ENCODE data around the gene C3orf49. TPM values are rescaled to one million over a fixed set of nuclear protein-coding genes. Genes with fewer than 3 reads are reported as not detected.

Gene C3orf49
- total RNA-seq, 3 donors from 2014 or later, result not detected

GRCh38 chr3:63875510-63875909, 56.4 kb downstream of the C3orf49 start:
- Histone ChIP-seq H3K9me3 (no peaks in the 10 kb centered on the region), H3K4me3 (no peak overlapping the region), H3K36me3 (ENCODE audit: low read depth) (no peaks in the 10 kb centered on the region), H3K4me1 (ENCODE audit: low read depth) (peaks cover 8% of the 10 kb centered on the region)
- TF ChIP-seq CTCF (IDR thresholded peaks at IDR 0.05), result no peak
- ATAC-seq (no peak), DNase-seq (no peak)
- intact Hi-C loops (cut with DNase I, micrococcal nuclease), result no loop called here

- TF ChIP-seq CTCF (IDR thresholded peaks at IDR 0.05), result no peak
- no peak overlapping the region for H3K4me3 ChIP-seq
- no peaks in the 10 kb centered on the region for H3K36me3 ChIP-seq (ENCODE audit: low read depth)
- intact Hi-C loops (cut with DNase I, micrococcal nuclease), result no loop called here
- DNase-seq (no peak), ATAC-seq (no peak)
- H3K4me1 ChIP-seq (ENCODE audit: low read depth), result peaks cover 12% of the 10 kb centered on the region
- H3K9me3 ChIP-seq, result no peaks in the 10 kb centered on the region
These were observed 57.2 kb downstream of the C3orf49 start for GRCh38 chr3:63876260-63876659.

- no peaks in the 10 kb centered on the region for H3K36me3 ChIP-seq (ENCODE audit: low read depth)
- DNase-seq (no peak), ATAC-seq (no peak)
- intact Hi-C loops (cut with DNase I, micrococcal nuclease), result no loop called here
- H3K4me1 ChIP-seq (ENCODE audit: low read depth), result peaks cover 12% of the 10 kb centered on the region
- H3K9me3 ChIP-seq, result no peaks in the 10 kb centered on the region
- H3K4me3 ChIP-seq, result no peak overlapping the region
- no peak for TF ChIP-seq CTCF (IDR thresholded peaks at IDR 0.05)
These were observed 58.8 kb downstream of the C3orf49 start for GRCh38 chr3:63877737-63878393.

- DNase-seq (no peak), ATAC-seq (no peak)
These were observed 59.4 kb downstream of the C3orf49 start for GRCh38 chr3:63878394-63879060.

GRCh38 chr3:63880653-63881052, 61.6 kb downstream of the C3orf49 start:
- peak; percentile 70 for ATAC-seq
- peak in 1 of 3 donors; percentile 20 for DNase-seq
- TF ChIP-seq CTCF (IDR thresholded peaks at IDR 0.05), result no peak
- no peaks in the 10 kb centered on the region for H3K36me3 ChIP-seq (ENCODE audit: low read depth)
- intact Hi-C loops (cut with DNase I, micrococcal nuclease), result no loop called here
- H3K4me1 ChIP-seq (ENCODE audit: low read depth), result peaks cover 12% of the 10 kb centered on the region
- no peak overlapping the region for H3K4me3 ChIP-seq
- no peaks in the 10 kb centered on the region for H3K9me3 ChIP-seq

More at GRCh38 chr3:63878394-63879060, 59.4 kb downstream of the C3orf49 start:
- no peak for TF ChIP-seq CTCF (IDR thresholded peaks at IDR 0.05)
- Histone ChIP-seq H3K9me3 (no peaks in the 10 kb centered on the region), H3K36me3 (ENCODE audit: low read depth) (no peaks in the 10 kb centered on the region), H3K4me1 (ENCODE audit: low read depth) (peaks cover 12% of the 10 kb centered on the region), H3K4me3 (no peak overlapping the region)
- intact Hi-C loops (cut with DNase I, micrococcal nuclease), result no loop called here

Measured in mucosa of descending colon (tissue), 3 donors.